CD4-positive, alpha-beta T cell treated with Interleukin-1 beta for 1 hour (primary cell): ENCODE data around the gene TK2.

ENCODE experiments used
- DNase-seq, 2 donors: peaks; one replicate each; pipeline ENCODE4 v3.0.0-alpha.2; 2020 to 2022

TK2 gene

GRCh38 chr16:66459878-66460277 lies 90.0 kb downstream of the TK2 start:
- DNase-seq = no peak

GRCh38 chr16:66458853-66459252 lies 91.1 kb downstream of the TK2 start:
- no peak for DNase-seq

- no peak for DNase-seq
These were observed 91.6 kb downstream of the TK2 start for GRCh38 chr16:66458292-66458691.
